Aorta (tissue), 5 donors: ENCODE data around the gene CYP4A22. TPM values are rescaled to one million over a fixed set of nuclear protein-coding genes. Genes with fewer than 3 reads are reported as not detected.

Experiments used
- ATAC-seq: fragments of 200-7000 bp; cut with Tn5 transposase; one replicate; pipeline ENCODE4 v1.9.1; 2022; ENCODE audit warnings: moderate library complexity; ENCODE audit not compliant: low FRiP score
- DNase-seq, 2 donors: peaks; one replicate each; pipeline ENCODE4 v3.0.0-alpha.2; 2020
- H3K27ac ChIP-seq, 2 donors: one replicate each; pipeline ENCODE4 v1.5.1; 2013; ENCODE audit warnings: low read length in 2 of 2, mild to moderate bottlenecking in 2 of 2, moderate library complexity in 2 of 2, control low read depth in 1 of 2, inconsistent platforms in 1 of 2, low read depth in 1 of 2
- H3K27me3 ChIP-seq, 2 donors: one replicate each; pipeline ENCODE4 v1.6.1; 2013; ENCODE audit warnings: control low read depth in 1 of 2, low read length in 1 of 2, mild to moderate bottlenecking in 1 of 2, moderate library complexity in 1 of 2; ENCODE audit not compliant: insufficient read depth in 2 of 2, control insufficient read depth in 1 of 2
- H3K36me3 ChIP-seq, 2 donors: one replicate each; pipeline ENCODE4 v1.6.1; 2013; ENCODE audit warnings: control low read depth in 1 of 2, low read length in 1 of 2, mild to moderate bottlenecking in 1 of 2; ENCODE audit not compliant: insufficient read depth in 2 of 2, control insufficient read depth in 1 of 2
- H3K4me1 ChIP-seq, 2 donors: one replicate each; pipeline ENCODE4 v1.6.1; 2013; ENCODE audit warnings: low read length in 2 of 2, control low read depth in 1 of 2, mild to moderate bottlenecking in 1 of 2, moderate library complexity in 1 of 2; ENCODE audit not compliant: insufficient read depth in 2 of 2, control insufficient read depth in 1 of 2
- H3K4me3 ChIP-seq, 2 donors: one replicate each; pipeline ENCODE4 v1.5.1; 2013; ENCODE audit warnings: low read length in 2 of 2, control low read depth in 1 of 2, mild to moderate bottlenecking in 1 of 2
- H3K9me3 ChIP-seq: one replicate; pipeline ENCODE4 v1.6.1; 2013; ENCODE audit warnings: mild to moderate bottlenecking, low read length; ENCODE audit not compliant: control insufficient read depth
- WGBS, 2 donors: extraction: QIAGEN DNeasy Blood & Tissue Kit; methylation state at CpG; one replicate each; pipeline ENCODE4 v1.1.7; 2013; 5-methylcytosine and 5-hydroxymethylcytosine counted together
- intact Hi-C, 2 donors: fragments of 100-400 bp; cut with DNase I; formaldehyde crosslinking; loops; one replicate each; pipeline versions ENCODE4 v1.14.2 to v1.15.0; 2022
- polyA plus RNA-seq, 2 donors: library from polyadenylated mRNA; stranded (reverse); fragments of 200-250 nt; gene quantifications; one replicate each; pipeline ENCODE4 v1.2.3, GENCODE V29; 2013
- total RNA-seq, 2 donors: library from RNA; stranded (reverse); fragmentation: NEBNext Ultra II Directional; extraction: Animal tissue kit (Norgen Biotek cat#: 25700); gene quantifications; one replicate each; pipeline ENCODE4 v1.2.1, GENCODE V29; 2021
- donor health status: healthy with polysubstance abuse.
- donor health status: Bipolar disorder and iron deficiency.
- donor health status: DM: no; HTN: no; CAD: no.
- donor health status: DM: no; HTN: no; CAD: no.
- donor health status: DM: yes; HTN: yes; CAD: no.

Gene CYP4A22
- total and polyA plus RNA-seq, 4 donors = 0.08 to 0.23 (median 0.18) TPM; not detected in 1

- DNase-seq (peak in 1 of 2 donors; percentile 56), ATAC-seq (no peak)
- H3K27ac ChIP-seq = no peak overlapping the region
- no peaks in the 10 kb centered on the region for H3K27me3 ChIP-seq
- no peaks in the 10 kb centered on the region for H3K9me3 ChIP-seq
- no peak overlapping the region for H3K4me3 ChIP-seq
- H3K36me3 ChIP-seq = no peaks in the 10 kb centered on the region
- no peaks in the 10 kb centered on the region for H3K4me1 ChIP-seq
- intact Hi-C loops = loop anchor here in 1 of 2 donors (5.0 to 10.0 kb wide), 2 partner anchors 81 to 523 kb away; no protein-coding TSS in a partner anchor
- WGBS, 2 donors = 63 to 65% methylated on average over 18 of the region's 18 CpGs
Observed at GRCh38 chr1:47181095-47181954, 44.1 kb downstream of the CYP4A22 start.

GRCh38 chr1:47181955-47182675 lies 44.9 kb downstream of the CYP4A22 start:
- Histone ChIP-seq H3K4me1 (no peaks in the 10 kb centered on the region), H3K27ac (no peak overlapping the region), H3K36me3 (no peaks in the 10 kb centered on the region), H3K27me3 (no peaks in the 10 kb centered on the region), H3K4me3 (no peak overlapping the region), H3K9me3 (no peaks in the 10 kb centered on the region)
- ATAC-seq (no peak), DNase-seq (peak in 1 of 2 donors; percentile 24)
- WGBS, 2 donors = 70 to 84% methylated on average over 7 of the region's 7 CpGs
- intact Hi-C loops = loop anchor here in 1 of 2 donors (5.0 to 10.0 kb wide), 2 partner anchors 80 to 523 kb away; no protein-coding TSS in a partner anchor

GRCh38 chr1:47182676-47183235 lies 45.5 kb downstream of the CYP4A22 start:
- no peaks in the 10 kb centered on the region for H3K36me3 ChIP-seq
- ATAC-seq = no peak

GRCh38 chr1:47183308-47184089 lies 46.3 kb downstream of the CYP4A22 start:
- peak in 1 of 2 donors; percentile 56 for DNase-seq
- WGBS, 2 donors = 80 to 84% methylated on average over 11 of the region's 11 CpGs
- Histone ChIP-seq H3K27me3 (no peaks in the 10 kb centered on the region), H3K36me3 (no peaks in the 10 kb centered on the region), H3K27ac (no peak overlapping the region), H3K4me3 (no peak overlapping the region), H3K9me3 (no peaks in the 10 kb centered on the region), H3K4me1 (no peaks in the 10 kb centered on the region)
- intact Hi-C loops = loop anchor here in 1 of 2 donors (5.0 to 10.0 kb wide), 2 partner anchors 79 to 521 kb away; no protein-coding TSS in a partner anchor
- ATAC-seq = no peak

More at GRCh38 chr1:47182676-47183235, 45.5 kb downstream of the CYP4A22 start:
- Histone ChIP-seq H3K4me1 (no peaks in the 10 kb centered on the region), H3K4me3 (no peak overlapping the region), H3K27ac (no peak overlapping the region), H3K27me3 (no peaks in the 10 kb centered on the region), H3K9me3 (no peaks in the 10 kb centered on the region)
- intact Hi-C loops = loop anchor here in 1 of 2 donors (5.0 to 10.0 kb wide), 2 partner anchors 80 to 522 kb away; no protein-coding TSS in a partner anchor
- 51 to 52% methylated on average over 7 of the region's 7 CpGs for WGBS, 2 donors
- DNase-seq = peak in 1 of 2 donors; percentile 55

GRCh38 chr1:47184090-47184821 lies 47.0 kb downstream of the CYP4A22 start:
- DNase-seq (peak in 1 of 2 donors; percentile 21), ATAC-seq (no peak)
- Histone ChIP-seq H3K9me3 (no peaks in the 10 kb centered on the region), H3K27me3 (no peaks in the 10 kb centered on the region), H3K4me3 (no peak overlapping the region), H3K4me1 (no peaks in the 10 kb centered on the region), H3K27ac (no peak overlapping the region), H3K36me3 (no peaks in the 10 kb centered on the region)
- intact Hi-C loops = loop anchor here in 1 of 2 donors (5.0 to 10.0 kb wide), 2 partner anchors 78 to 521 kb away; no protein-coding TSS in a partner anchor
- WGBS, 2 donors = 78 to 81% methylated on average over 5 of the region's 5 CpGs

GRCh38 chr1:47184822-47185677 lies 47.8 kb downstream of the CYP4A22 start:
- ATAC-seq (no peak), DNase-seq (no peak)
- 90 to 91% methylated on average over 14 of the region's 14 CpGs for WGBS, 2 donors
- no peaks in the 10 kb centered on the region for H3K9me3 ChIP-seq
- no peaks in the 10 kb centered on the region for H3K4me1 ChIP-seq
- H3K27me3 ChIP-seq = no peaks in the 10 kb centered on the region
- H3K36me3 ChIP-seq = no peaks in the 10 kb centered on the region
- intact Hi-C loops = loop anchor here in 1 of 2 donors (5.0 to 10.0 kb wide), 2 partner anchors 77 to 520 kb away; no protein-coding TSS in a partner anchor
- H3K27ac ChIP-seq = no peak overlapping the region
- H3K4me3 ChIP-seq = no peak overlapping the region
